SK-N-SH treated with all-trans-retinoic acid at 6 μM for 48 hours (cell line): ENCODE results near the gene ITIH5.

ENCODE experiments used
- ATAC-seq: fragments of 200-7000 bp; cut with Tn5 transposase; 3 replicates; pipeline ENCODE4 v1.9.1; 2020; ENCODE audit warnings: mild to moderate bottlenecking, moderate library complexity
- ARNTL ChIP-seq: fragments of 450-650 bp; formaldehyde crosslinking; IDR thresholded peaks from 2 replicates; pipeline ENCODE4 v1.5.0; 2020; ENCODE audit warnings: low read depth, mild to moderate bottlenecking, moderate library complexity, borderline replicate concordance
- BACH2 ChIP-seq: fragments of 250-450 bp; sonication (Bioruptor Pico); IDR thresholded peaks from 2 replicates; pipeline ENCODE4 v1.9.0; 2021; ENCODE audit warnings: mild to moderate bottlenecking, borderline replicate concordance
- CSDC2 ChIP-seq: fragments of 250-450 bp; sonication (Bioruptor Pico); IDR thresholded peaks from 2 replicates; pipeline ENCODE4 v1.5.0; 2020; ENCODE audit warnings: mild to moderate bottlenecking, moderate library complexity
- ESRRG ChIP-seq: fragments of 250-450 bp; sonication (Bioruptor Pico); IDR thresholded peaks from 2 replicates; pipeline ENCODE4 v1.6.1; 2021; ENCODE audit warnings: mild to moderate bottlenecking
- GLIS3 ChIP-seq: fragments of 250-450 bp; sonication (Bioruptor Pico); IDR thresholded peaks from 2 replicates; pipeline ENCODE4 v1.5.0; 2020; ENCODE audit warnings: mild to moderate bottlenecking, moderate library complexity
- ISL1 ChIP-seq: fragments of 250-450 bp; sonication (Bioruptor Pico); IDR thresholded peaks from 2 replicates; pipeline ENCODE4 v2.1.2; 2022; ENCODE audit warnings: mild to moderate bottlenecking, moderate library complexity
- OSR1 ChIP-seq: fragments of 250-450 bp; sonication (Bioruptor Pico); IDR thresholded peaks from 2 replicates; pipeline ENCODE4 v1.8.0; 2022; ENCODE audit warnings: moderate library complexity, mild to moderate bottlenecking, inconsistent platforms
- PPARA ChIP-seq: fragments of 250-450 bp; sonication (Bioruptor Pico); IDR thresholded peaks from 2 replicates; pipeline ENCODE4 v1.5.0; 2020; ENCODE audit warnings: mild to moderate bottlenecking, borderline replicate concordance
- RARB ChIP-seq: fragments of 250-450 bp; sonication (Bioruptor Pico); IDR thresholded peaks from 2 replicates; pipeline ENCODE4 v1.8.0; 2021; ENCODE audit warnings: mild to moderate bottlenecking, moderate library complexity
- SNAI2 ChIP-seq: fragments of 250-450 bp; sonication (Bioruptor Pico); IDR thresholded peaks from 2 replicates; pipeline ENCODE4 v1.5.0; 2020; ENCODE audit warnings: mild to moderate bottlenecking, moderate library complexity
- TCF4 ChIP-seq: fragments of 250-450 bp; sonication (Bioruptor Pico); IDR thresholded peaks from 2 replicates; pipeline ENCODE4 v1.8.0; 2021; ENCODE audit warnings: mild to moderate bottlenecking, moderate library complexity, borderline replicate concordance
- TOX ChIP-seq: fragments of 250-450 bp; sonication (Bioruptor Pico); IDR thresholded peaks from 2 replicates; pipeline ENCODE4 v1.8.0; 2021; ENCODE audit warnings: mild to moderate bottlenecking, moderate library complexity, borderline replicate concordance
- ZFP3 ChIP-seq: fragments of 250-450 bp; sonication (Bioruptor Pico); IDR thresholded peaks from 2 replicates; pipeline ENCODE4 v1.5.0; 2020; ENCODE audit warnings: mild to moderate bottlenecking, moderate library complexity
- ZFP30 ChIP-seq: fragments of 450-650 bp; formaldehyde crosslinking; IDR thresholded peaks from 2 replicates; pipeline ENCODE4 v1.5.0; 2022; ENCODE audit warnings: mild to moderate bottlenecking, moderate library complexity
- ZNF565 ChIP-seq: fragments of 450-650 bp; formaldehyde crosslinking; conservative IDR thresholded peaks from 2 replicates; pipeline ENCODE4 v1.5.0; 2020; ENCODE audit warnings: low read depth, mild to moderate bottlenecking, moderate library complexity
- ZNF70 ChIP-seq: fragments of 450-650 bp; formaldehyde crosslinking; IDR thresholded peaks from 2 replicates; pipeline ENCODE4 v1.5.0; 2020; ENCODE audit warnings: mild to moderate bottlenecking, moderate library complexity
- ZNF8 ChIP-seq: fragments of 450-650 bp; formaldehyde crosslinking; IDR thresholded peaks from 2 replicates; pipeline ENCODE4 v1.5.0; 2020; ENCODE audit warnings: mild to moderate bottlenecking, moderate library complexity
- TF ChIP-seq, protein P1 (sequence below): fragments of 250-450 bp; sonication (Bioruptor Pico); IDR thresholded peaks from 2 replicates; pipeline ENCODE4 v1.5.0; 2020; ENCODE audit warnings: mild to moderate bottlenecking, moderate library complexity
- TF ChIP-seq, protein P2 (sequence below): fragments of 250-450 bp; sonication (Bioruptor Pico); IDR thresholded peaks from 2 replicates; pipeline ENCODE4 v1.8.0; 2021; ENCODE audit warnings: low read depth, mild to moderate bottlenecking, moderate library complexity, borderline replicate concordance
- TF ChIP-seq, protein P3 (sequence below): fragments of 250-450 bp; sonication (Bioruptor Pico); IDR thresholded peaks from 2 replicates; pipeline ENCODE4 v1.5.1; 2020; ENCODE audit warnings: low read depth, mild to moderate bottlenecking, moderate library complexity
- TF ChIP-seq, protein P4 (sequence below): fragments of 250-450 bp; sonication (Bioruptor Pico); IDR thresholded peaks from 2 replicates; pipeline ENCODE4 v1.5.1; 2021; ENCODE audit warnings: mild to moderate bottlenecking, moderate library complexity
- TF ChIP-seq, protein P5 (sequence below): fragments of 250-450 bp; sonication (Bioruptor Pico); IDR thresholded peaks from 2 replicates; pipeline ENCODE4 v1.8.0; 2020; ENCODE audit warnings: mild to moderate bottlenecking, moderate library complexity, borderline replicate concordance

Gene ITIH5

DNA sequence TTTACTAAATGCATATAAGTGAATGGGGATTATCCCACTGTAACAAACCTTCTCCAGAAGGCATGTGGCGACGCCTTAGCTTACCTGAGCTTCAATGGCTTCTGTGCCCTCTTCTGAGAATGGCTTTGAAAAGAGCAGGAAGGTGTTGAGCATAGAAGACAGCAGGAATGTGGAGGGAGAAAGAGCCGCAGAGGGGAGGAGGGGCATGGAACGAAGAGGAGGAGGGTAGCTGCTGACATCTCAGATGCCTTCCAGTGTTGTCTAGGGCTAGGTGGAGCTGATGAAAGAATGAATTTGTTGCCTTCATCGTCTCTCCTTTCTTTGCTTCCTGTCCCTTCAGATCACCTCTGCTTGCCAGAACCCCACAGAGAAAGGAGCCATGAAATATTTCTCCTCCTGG lies 86.2 kb downstream of the ITIH5 start:
- ATAC-seq: no peak
- TF ChIP-seq ZFP30 (CRISPR knock-in tag) (no peak), TOX (CRISPR knock-in tag) (no peak), PPARA (CRISPR knock-in tag) (no peak), ZFP3 (CRISPR knock-in tag) (no peak), OSR1 (CRISPR knock-in tag) (no peak), RARB (CRISPR knock-in tag) (no peak), SNAI2 (no peak), ESRRG (CRISPR knock-in tag) (no peak), CSDC2 (no peak), ZNF70 (no peak), TCF4 (CRISPR knock-in tag) (no peak), GLIS3 (CRISPR knock-in tag) (no peak), ARNTL (CRISPR knock-in tag) (no peak), BACH2 (no peak)
- TF ChIP-seq, protein P1, sequence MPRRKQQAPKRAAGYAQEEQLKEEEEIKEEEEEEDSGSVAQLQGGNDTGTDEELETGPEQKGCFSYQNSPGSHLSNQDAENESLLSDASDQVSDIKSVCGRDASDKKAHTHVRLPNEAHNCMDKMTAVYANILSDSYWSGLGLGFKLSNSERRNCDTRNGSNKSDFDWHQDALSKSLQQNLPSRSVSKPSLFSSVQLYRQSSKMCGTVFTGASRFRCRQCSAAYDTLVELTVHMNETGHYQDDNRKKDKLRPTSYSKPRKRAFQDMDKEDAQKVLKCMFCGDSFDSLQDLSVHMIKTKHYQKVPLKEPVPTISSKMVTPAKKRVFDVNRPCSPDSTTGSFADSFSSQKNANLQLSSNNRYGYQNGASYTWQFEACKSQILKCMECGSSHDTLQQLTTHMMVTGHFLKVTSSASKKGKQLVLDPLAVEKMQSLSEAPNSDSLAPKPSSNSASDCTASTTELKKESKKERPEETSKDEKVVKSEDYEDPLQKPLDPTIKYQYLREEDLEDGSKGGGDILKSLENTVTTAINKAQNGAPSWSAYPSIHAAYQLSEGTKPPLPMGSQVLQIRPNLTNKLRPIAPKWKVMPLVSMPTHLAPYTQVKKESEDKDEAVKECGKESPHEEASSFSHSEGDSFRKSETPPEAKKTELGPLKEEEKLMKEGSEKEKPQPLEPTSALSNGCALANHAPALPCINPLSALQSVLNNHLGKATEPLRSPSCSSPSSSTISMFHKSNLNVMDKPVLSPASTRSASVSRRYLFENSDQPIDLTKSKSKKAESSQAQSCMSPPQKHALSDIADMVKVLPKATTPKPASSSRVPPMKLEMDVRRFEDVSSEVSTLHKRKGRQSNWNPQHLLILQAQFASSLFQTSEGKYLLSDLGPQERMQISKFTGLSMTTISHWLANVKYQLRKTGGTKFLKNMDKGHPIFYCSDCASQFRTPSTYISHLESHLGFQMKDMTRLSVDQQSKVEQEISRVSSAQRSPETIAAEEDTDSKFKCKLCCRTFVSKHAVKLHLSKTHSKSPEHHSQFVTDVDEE: no peak
- TF ChIP-seq, protein P2, sequence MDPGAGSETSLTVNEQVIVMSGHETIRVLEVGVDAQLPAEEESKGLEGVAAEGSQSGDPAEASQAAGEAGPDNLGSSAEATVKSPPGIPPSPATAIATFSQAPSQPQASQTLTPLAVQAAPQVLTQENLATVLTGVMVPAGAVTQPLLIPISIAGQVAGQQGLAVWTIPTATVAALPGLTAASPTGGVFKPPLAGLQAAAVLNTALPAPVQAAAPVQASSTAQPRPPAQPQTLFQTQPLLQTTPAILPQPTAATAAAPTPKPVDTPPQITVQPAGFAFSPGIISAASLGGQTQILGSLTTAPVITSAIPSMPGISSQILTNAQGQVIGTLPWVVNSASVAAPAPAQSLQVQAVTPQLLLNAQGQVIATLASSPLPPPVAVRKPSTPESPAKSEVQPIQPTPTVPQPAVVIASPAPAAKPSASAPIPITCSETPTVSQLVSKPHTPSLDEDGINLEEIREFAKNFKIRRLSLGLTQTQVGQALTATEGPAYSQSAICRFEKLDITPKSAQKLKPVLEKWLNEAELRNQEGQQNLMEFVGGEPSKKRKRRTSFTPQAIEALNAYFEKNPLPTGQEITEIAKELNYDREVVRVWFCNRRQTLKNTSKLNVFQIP: no peak
- TF ChIP-seq, protein P3, sequence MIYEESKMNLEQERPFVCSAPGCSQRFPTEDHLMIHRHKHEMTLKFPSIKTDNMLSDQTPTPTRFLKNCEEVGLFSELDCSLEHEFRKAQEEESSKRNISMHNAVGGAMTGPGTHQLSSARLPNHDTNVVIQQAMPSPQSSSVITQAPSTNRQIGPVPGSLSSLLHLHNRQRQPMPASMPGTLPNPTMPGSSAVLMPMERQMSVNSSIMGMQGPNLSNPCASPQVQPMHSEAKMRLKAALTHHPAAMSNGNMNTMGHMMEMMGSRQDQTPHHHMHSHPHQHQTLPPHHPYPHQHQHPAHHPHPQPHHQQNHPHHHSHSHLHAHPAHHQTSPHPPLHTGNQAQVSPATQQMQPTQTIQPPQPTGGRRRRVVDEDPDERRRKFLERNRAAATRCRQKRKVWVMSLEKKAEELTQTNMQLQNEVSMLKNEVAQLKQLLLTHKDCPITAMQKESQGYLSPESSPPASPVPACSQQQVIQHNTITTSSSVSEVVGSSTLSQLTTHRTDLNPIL (CRISPR knock-in tag): no peak
- TF ChIP-seq, protein P4, sequence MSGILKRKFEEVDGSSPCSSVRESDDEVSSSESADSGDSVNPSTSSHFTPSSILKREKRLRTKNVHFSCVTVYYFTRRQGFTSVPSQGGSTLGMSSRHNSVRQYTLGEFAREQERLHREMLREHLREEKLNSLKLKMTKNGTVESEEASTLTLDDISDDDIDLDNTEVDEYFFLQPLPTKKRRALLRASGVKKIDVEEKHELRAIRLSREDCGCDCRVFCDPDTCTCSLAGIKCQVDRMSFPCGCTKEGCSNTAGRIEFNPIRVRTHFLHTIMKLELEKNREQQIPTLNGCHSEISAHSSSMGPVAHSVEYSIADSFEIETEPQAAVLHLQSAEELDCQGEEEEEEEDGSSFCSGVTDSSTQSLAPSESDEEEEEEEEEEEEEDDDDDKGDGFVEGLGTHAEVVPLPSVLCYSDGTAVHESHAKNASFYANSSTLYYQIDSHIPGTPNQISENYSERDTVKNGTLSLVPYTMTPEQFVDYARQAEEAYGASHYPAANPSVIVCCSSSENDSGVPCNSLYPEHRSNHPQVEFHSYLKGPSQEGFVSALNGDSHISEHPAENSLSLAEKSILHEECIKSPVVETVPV (CRISPR knock-in tag): no peak

DNA sequence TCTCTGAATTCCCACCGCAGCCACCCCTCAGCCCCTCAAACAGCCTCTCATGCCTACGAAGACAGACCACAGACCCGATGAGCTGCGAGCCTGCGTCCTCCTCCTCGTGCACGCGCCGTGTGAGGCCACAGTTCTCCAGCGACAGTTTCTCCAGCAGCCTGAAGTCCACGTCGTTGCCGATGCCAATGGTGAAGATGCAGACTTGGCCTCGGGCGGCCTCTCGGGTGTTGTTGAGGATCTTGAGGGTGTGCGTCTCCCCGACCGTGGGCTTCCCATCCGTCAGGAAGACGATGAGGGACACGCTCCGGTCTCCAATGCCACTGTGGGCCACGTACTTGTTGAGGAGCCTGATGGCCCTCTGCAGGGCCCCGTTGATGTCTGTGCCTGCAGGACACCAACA lies 87.1 kb downstream of the ITIH5 start:
- no peak for ATAC-seq
- TF ChIP-seq ZNF70 (no peak), ESRRG (CRISPR knock-in tag) (no peak), TCF4 (CRISPR knock-in tag) (no peak), PPARA (CRISPR knock-in tag) (no peak), TOX (CRISPR knock-in tag) (no peak), OSR1 (CRISPR knock-in tag) (no peak), RARB (CRISPR knock-in tag) (no peak), ZNF8 (CRISPR knock-in tag) (no peak), ZNF565 (CRISPR knock-in tag) (no peak), CSDC2 (no peak), ISL1 (no peak), ARNTL (CRISPR knock-in tag) (no peak)
- TF ChIP-seq, protein P5, sequence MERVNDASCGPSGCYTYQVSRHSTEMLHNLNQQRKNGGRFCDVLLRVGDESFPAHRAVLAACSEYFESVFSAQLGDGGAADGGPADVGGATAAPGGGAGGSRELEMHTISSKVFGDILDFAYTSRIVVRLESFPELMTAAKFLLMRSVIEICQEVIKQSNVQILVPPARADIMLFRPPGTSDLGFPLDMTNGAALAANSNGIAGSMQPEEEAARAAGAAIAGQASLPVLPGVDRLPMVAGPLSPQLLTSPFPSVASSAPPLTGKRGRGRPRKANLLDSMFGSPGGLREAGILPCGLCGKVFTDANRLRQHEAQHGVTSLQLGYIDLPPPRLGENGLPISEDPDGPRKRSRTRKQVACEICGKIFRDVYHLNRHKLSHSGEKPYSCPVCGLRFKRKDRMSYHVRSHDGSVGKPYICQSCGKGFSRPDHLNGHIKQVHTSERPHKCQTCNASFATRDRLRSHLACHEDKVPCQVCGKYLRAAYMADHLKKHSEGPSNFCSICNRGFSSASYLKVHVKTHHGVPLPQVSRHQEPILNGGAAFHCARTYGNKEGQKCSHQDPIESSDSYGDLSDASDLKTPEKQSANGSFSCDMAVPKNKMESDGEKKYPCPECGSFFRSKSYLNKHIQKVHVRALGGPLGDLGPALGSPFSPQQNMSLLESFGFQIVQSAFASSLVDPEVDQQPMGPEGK (CRISPR knock-in tag): no peak
- TF ChIP-seq, protein P4 (CRISPR knock-in tag): no peak
- TF ChIP-seq, protein P1: no peak
